C4-2B (cell line): ENCODE measurements around the gene PDLIM7.
A peak's percentile ranks its signal among the peaks of the same experiment; 100 is the strongest.

Source experiments
- H3K27ac ChIP-seq: fragments of 450-650 bp; 2 replicates; pipeline ENCODE4 v1.5.1; 2017
- ZFX ChIP-seq: fragments of 450-650 bp; IDR thresholded peaks from 2 replicates; pipeline ENCODE4 v1.6.1; 2017
- TF ChIP-seq, protein P1 (sequence below): fragments of 450-650 bp; conservative IDR thresholded peaks from 2 replicates; pipeline ENCODE4 v1.5.1; 2017; ENCODE audit warnings: mild to moderate bottlenecking

The PDLIM7 gene

DNA sequence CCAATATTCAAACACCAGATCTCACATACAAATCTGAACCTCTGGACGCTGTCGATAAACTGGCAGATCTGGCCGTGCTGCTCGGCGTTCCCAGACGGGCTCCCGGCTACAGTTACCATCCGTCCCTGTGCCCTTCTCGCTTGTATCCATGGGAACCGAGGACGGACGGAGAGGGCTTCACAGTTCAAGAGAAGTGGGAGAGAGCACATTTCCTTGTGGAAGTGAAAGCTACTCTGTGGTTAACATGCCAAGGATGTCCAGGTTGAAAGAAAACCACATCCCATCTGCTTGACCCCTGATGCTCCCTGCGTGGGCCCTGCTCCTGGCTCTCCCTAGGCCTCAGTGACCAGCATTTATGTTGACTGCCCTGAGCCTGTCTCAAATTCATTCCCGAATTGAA lies 17.6 kb downstream of the PDLIM7 start:
- peak overlapping the region; percentile 63 for H3K27ac ChIP-seq
- TF ChIP-seq ZFX = peak; percentile 31; the same call in 1 of the 2 replicates
- TF ChIP-seq, protein P1, sequence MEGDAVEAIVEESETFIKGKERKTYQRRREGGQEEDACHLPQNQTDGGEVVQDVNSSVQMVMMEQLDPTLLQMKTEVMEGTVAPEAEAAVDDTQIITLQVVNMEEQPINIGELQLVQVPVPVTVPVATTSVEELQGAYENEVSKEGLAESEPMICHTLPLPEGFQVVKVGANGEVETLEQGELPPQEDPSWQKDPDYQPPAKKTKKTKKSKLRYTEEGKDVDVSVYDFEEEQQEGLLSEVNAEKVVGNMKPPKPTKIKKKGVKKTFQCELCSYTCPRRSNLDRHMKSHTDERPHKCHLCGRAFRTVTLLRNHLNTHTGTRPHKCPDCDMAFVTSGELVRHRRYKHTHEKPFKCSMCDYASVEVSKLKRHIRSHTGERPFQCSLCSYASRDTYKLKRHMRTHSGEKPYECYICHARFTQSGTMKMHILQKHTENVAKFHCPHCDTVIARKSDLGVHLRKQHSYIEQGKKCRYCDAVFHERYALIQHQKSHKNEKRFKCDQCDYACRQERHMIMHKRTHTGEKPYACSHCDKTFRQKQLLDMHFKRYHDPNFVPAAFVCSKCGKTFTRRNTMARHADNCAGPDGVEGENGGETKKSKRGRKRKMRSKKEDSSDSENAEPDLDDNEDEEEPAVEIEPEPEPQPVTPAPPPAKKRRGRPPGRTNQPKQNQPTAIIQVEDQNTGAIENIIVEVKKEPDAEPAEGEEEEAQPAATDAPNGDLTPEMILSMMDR = no peak

DNA sequence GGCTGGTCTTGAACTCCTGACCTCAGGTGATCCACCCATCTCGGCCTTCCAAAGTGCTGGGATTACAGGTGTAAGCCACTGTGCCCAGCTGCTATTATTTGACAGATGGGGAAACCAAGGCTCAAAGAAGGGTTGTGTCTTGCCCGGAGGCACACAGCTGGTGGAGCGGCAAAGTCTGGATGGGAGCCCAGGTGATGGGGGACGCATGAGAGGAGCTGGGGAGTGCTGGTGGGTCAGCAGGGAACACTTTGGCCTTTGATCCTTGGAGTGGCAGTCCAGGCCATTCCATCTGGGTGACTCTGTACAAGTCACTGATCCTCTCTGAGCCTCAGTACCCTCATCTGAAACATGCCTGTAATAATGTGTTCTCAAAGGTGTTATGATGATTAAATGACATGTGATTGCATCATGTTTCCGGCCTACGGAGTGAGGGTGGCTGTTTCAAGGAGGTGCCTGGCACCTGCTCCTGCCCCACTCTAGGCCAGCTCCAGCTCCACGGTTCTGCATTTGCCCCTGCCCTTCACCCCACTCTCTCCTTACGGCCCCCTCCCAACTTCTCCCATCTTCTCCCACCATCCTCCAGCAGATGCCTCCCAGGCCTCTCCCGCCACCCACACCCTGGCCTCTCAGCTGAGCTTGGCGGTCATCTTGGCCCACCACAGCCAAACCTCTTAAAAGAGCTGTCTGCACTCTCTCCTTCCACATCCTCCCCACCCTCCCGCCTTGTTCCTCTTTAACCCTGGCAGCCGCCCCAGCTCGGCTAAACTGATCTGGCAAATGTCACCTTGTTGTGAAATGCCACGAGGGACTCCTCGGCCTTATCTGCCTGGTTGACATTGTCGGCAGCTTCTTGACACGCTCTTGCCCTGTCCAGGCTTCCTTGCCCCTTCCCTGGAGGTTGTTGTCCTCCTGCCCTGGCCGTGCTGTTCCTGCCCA lies 18.4 kb downstream of the PDLIM7 start:
- no peak for TF ChIP-seq ZFX
- TF ChIP-seq, protein P1 = no peak
- H3K27ac ChIP-seq = peak overlapping the region; percentile 63

DNA sequence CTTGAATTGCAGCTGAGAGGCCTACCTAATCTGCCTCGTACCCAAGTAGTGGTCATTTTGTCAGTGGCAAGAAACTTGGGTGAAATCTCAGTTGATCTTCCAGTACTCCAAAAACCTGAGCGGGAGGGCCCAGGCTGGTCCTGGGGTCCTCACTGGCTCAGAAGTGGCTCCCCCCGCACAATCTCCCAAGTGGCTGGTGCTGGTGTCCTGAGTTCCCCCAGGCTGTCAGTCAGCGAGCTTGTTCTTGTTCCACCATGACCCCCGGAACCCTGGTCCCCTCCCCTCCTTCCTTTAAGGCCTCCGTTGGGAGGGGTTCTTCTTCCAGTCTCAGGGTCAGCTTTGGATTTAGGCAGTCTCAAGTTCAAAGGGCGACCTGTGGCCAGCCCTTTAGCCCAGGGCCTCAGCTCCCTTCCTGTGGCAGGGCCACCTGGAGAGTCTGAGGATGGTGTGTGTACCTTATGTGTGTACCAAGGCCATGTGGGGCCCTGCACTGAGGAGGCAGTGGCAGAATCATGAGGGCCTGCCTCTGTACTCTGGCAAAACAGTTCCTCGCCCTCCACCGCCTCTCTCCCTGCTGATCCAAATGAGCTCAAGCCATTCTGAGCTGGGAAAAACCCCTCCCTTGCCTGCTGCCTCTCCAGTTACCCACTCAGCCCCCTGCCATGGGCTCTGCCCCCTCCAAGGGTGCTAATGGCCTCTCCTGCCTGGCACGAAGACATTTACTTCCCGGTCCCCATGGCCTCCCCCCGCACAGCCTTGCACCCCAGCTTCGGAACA lies 19.5 kb downstream of the PDLIM7 start:
- H3K27ac ChIP-seq = peak overlapping the region; percentile 63
- TF ChIP-seq, protein P1 = no peak
- TF ChIP-seq ZFX = no peak

DNA sequence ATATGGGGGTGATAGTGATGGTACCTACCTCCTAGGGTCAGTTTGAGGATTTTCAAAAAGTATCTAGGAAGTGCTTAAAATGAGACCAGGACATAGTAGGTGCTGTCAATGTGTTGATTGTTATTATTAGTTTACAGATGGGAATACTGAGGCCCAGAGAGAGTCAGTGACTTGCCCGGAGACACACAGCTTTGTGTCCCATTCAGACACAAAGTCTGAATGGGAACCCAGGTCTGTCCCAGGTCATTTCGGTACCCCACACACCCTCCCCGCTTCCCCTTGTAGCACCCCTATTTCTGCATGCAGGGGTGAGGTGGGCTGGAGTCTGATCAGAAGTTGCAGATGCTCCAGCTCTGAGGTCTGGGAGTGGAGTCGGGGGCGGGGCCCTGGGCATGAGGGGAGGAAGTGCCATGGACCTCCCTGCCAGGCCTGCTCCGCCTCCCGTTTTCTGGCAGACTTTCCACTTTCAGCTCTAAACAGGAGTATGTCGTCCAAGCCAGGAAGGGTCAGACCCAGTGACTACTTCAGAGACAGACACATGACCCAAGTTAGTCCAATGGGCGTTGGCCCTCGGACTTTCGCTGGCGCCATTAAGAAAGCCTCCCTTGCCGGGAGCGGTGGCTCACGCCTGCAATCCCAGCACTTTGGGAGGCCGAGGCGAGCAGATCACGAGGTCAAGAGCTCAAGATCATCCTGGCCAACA lies 20.7 kb downstream of the PDLIM7 start:
- H3K27ac ChIP-seq = no peak overlapping the region
- TF ChIP-seq ZFX = no peak
- TF ChIP-seq, protein P1 = no peak

DNA sequence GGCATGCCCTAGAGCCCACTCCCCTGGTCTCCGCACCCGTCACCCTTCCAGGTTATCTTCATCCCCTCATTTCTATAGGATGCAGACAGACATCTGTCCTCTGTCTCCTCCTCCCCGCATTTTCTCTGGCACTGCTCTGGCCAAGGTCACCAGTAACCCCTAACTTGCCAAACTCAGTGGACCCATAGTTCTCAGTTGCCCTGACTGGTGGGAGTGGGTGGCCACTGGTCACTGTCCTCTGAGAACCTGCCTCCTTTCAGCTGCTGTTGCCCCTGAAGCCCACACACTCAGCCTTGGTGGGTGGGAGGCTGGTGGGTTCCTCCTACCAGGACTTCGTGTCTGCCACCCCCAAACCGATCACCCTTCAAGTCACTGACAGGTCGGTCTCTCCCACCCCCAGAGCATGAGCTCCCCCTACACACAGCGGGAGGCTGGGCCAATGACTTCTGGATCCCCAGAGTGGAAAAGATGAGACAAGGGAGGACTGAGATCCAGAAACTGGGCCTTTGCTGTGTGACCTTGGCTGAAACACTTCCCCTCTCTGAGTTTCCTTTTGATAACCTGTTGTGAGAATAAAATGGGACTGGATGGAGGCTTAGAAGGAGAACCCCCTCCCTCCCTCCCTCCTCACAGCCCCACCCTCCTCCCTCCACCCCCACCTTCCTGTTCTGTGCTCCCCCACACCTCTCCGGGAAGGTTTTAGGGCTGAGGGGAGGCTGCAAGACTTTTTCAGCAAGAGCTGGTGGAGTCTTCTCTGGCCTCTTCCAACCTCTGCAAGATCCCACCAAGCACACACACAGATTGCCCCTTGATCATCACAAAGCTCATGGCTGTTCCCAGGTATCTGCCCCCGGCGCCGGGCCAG lies 21.6 kb downstream of the PDLIM7 start:
- TF ChIP-seq, protein P1 = no peak
- TF ChIP-seq ZFX = no peak
- H3K27ac ChIP-seq = no peak overlapping the region

DNA sequence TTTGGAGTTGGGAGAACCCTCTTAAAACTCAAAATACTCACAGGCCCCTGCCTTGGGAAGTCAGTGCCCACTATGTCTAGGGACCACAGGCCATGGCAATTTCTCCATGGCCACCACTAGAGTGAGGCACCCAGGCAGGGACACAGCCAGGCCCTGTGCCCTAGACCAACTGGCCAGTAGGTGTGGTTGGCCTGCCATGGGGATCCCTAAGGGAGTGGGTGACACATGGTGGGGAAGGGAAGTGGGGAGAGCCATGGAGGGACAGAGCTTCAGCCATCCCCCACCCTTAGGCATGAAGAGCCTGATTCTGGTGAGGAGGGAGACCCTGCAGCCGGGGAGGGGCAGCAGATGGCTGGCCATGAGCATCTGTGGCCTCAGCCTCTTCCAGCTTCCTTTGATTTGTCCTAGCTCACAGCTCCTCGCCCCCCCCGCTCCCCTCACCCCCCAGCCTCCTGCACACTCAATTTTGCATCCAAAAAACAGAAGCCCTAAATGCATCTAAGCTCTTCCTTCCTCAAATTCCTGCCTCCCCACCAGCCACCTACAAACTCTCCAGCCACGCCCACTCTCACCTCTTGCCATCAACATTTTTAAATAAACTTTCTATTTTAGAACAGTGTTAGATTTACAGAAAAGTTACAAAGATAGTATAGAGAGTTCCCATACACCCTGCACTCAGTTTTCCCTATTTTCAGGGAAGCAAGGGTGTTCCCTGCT lies 22.4 kb downstream of the PDLIM7 start:
- no peak overlapping the region for H3K27ac ChIP-seq
- TF ChIP-seq, protein P1 = no peak
- no peak for TF ChIP-seq ZFX
